ENCODE results near the gene SLC15A1. TPM values are rescaled to one million over a fixed set of nuclear protein-coding genes. Genes with fewer than 3 reads are reported as not detected.

SLC15A1 gene
- total RNA-seq, 1 experiment from 2014 or later = 1.9 TPM

DNA sequence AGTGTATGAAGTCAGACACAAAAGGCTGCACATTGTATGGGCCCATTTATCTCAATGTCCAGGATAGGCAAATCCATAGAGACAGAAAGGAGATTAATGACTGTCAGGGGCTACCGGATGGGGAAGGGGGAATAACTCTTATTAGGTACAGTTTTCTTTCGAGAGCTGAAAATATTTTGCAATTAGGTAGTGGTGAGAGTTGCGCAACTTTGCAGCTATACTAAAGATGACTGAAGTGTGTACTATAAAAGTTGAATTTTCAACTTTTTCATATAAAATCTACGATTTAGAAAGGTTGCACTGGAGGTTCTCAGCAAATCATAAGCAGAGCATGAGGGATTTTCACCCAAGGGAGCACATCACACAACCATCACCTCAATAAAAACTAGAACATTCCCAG lies 16.1 kb upstream of the SLC15A1 start:
- H3K9me3 ChIP-seq (ENCODE audit: control insufficient read depth, low read depth, low read length) = no peaks in the 10 kb centered on the region
- H3K4me1 ChIP-seq (ENCODE audit: insufficient read depth, low read length) = peaks cover 4% of the 10 kb centered on the region; the same call in 1 of the 2 replicates
- H3K4me2 ChIP-seq (ENCODE audit: insufficient read depth, insufficient read length, low read length) = no peak overlapping the region
- Mint-ChIP-seq H3K9me3 (no peaks in the 10 kb centered on the region), H3K36me3 (ENCODE audit: insufficient read depth in 1 of 3, low read depth in 3 of 3) (no peaks in the 10 kb centered on the region), H3K27me3 (ENCODE audit: low read depth) (peaks cover 3% of the 10 kb centered on the region), H3K27ac (no peak overlapping the region), H3K4me1 (peaks cover 5 to 6% of the 10 kb centered on the region in 2 experiments; a peak in 3 of 4 replicates), H3K4me3 (no peak overlapping the region; a peak in 1 of 5 replicates)
- TF ChIP-seq, protein P1, sequence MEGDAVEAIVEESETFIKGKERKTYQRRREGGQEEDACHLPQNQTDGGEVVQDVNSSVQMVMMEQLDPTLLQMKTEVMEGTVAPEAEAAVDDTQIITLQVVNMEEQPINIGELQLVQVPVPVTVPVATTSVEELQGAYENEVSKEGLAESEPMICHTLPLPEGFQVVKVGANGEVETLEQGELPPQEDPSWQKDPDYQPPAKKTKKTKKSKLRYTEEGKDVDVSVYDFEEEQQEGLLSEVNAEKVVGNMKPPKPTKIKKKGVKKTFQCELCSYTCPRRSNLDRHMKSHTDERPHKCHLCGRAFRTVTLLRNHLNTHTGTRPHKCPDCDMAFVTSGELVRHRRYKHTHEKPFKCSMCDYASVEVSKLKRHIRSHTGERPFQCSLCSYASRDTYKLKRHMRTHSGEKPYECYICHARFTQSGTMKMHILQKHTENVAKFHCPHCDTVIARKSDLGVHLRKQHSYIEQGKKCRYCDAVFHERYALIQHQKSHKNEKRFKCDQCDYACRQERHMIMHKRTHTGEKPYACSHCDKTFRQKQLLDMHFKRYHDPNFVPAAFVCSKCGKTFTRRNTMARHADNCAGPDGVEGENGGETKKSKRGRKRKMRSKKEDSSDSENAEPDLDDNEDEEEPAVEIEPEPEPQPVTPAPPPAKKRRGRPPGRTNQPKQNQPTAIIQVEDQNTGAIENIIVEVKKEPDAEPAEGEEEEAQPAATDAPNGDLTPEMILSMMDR (conservative IDR thresholded peaks at IDR 0.05) = no peak
- no peak overlapping the region for H4K91ac ChIP-seq (ENCODE audit: insufficient read length, low read depth, low read length)
- no peak overlapping the region for H2BK120ac ChIP-seq (ENCODE audit: low read depth, low read length, poor library complexity, severe bottlenecking)
- no peak overlapping the region for H3T11ph ChIP-seq (ENCODE audit: low read length)
- no peaks in the 10 kb centered on the region for H3K79me1 ChIP-seq (ENCODE audit: insufficient read depth, low read depth, low read length, poor library complexity, severe bottlenecking)
- WGBS (ENCODE audit: extremely low coverage, insufficient read length, low lambda C conversion rate) = no CpG with 5 or more reads among the region's 4 CpGs
- H4K8ac ChIP-seq (replicated peaks; ENCODE audit: insufficient read length, low read depth, low read length) = no peak overlapping the region
- no peak overlapping the region for H3K27ac ChIP-seq (ENCODE audit: insufficient read length, low read depth, low read length)
- no peaks in the 10 kb centered on the region for H3K23me2 ChIP-seq (ENCODE audit: insufficient read length, low read depth, low read length, poor library complexity, severe bottlenecking)
- no peak overlapping the region for H2AK5ac ChIP-seq (ENCODE audit: insufficient read length, low read length)
- H3K27me3 ChIP-seq (ENCODE audit: insufficient read depth, low read length) = no peaks in the 10 kb centered on the region
- no peak overlapping the region for H2BK15ac ChIP-seq (ENCODE audit: low read depth, low read length)
- H3K9ac ChIP-seq (ENCODE audit: extremely low read depth, insufficient read length, low read length) = no peak overlapping the region
- no peak overlapping the region for H2BK12ac ChIP-seq (ENCODE audit: insufficient read length, low read depth, low read length)
- no peak overlapping the region for H3K14ac ChIP-seq (ENCODE audit: insufficient read depth, low read length)
- no peak for DNase-seq
- H3K56ac ChIP-seq (ENCODE audit: insufficient read length, low read depth, low read length) = no peak overlapping the region
- H3K4ac ChIP-seq (ENCODE audit: low read depth, low read length) = no peak overlapping the region
- no peak overlapping the region for H2AFZ ChIP-seq (ENCODE audit: low read length)
- H4K5ac ChIP-seq (ENCODE audit: insufficient read length, low read depth, low read length) = no peak overlapping the region
- H3K23ac ChIP-seq (ENCODE audit: insufficient read length, low read depth, low read length) = no peak overlapping the region
- no peaks in the 10 kb centered on the region for H3K79me2 ChIP-seq (ENCODE audit: insufficient read depth, low read length)
- H4K20me1 ChIP-seq (ENCODE audit: control insufficient read depth, insufficient read depth, insufficient read length) = no peaks in the 10 kb centered on the region
- H2BK5ac ChIP-seq (ENCODE audit: insufficient read length, low read length) = no peak overlapping the region
- H2BK20ac ChIP-seq (ENCODE audit: low read depth, low read length, poor library complexity, severe bottlenecking) = no peak overlapping the region
- no peak overlapping the region for H3K18ac ChIP-seq (ENCODE audit: insufficient read length, low read depth, low read length)

Data from H9 (cell line).